HFF-Myc (cell line): ENCODE data around the gene GRIPAP1.
"Not testable (repeated sequence)": the region's sequence is repeated elsewhere in the genome, so short reads cannot be mapped to it uniquely, and the experiment has no call there.

Experiments
- DNase-seq: peaks from one replicate; pipeline ENCODE4 v3.0.0-alpha.2; 2011; ENCODE audit warnings: low read depth; ENCODE audit errors: extremely low read depth
- H3K4me3 ChIP-seq: replicated peaks from 2 replicates; pipeline ENCODE4 v1.5.1; 2011; ENCODE audit warnings: low read depth, mild to moderate bottlenecking, control low read depth, low read length
- CTCF ChIP-seq: IDR thresholded peaks from 2 replicates; pipeline ENCODE4 v1.5.1; 2012; ENCODE audit warnings: mild to moderate bottlenecking, low read depth, low read length, control low read depth; ENCODE audit errors: missing control alignments

Gene GRIPAP1

GRCh38 chrX:48997455-48997854 lies 4.6 kb downstream of the GRIPAP1 start:
- no peak for TF ChIP-seq CTCF
- no peak overlapping the region for H3K4me3 ChIP-seq
- no peak for DNase-seq

- H3K4me3 ChIP-seq = no peak overlapping the region
- no peak for TF ChIP-seq CTCF
- DNase-seq = no peak
These were observed 5.1 kb downstream of the GRIPAP1 start for GRCh38 chrX:48996969-48997368.

GRCh38 chrX:48992341-48992740 lies 9.7 kb downstream of the GRIPAP1 start:
- H3K4me3 ChIP-seq = no peak overlapping the region
- TF ChIP-seq CTCF = no peak
- no peak for DNase-seq

GRCh38 chrX:48989483-48989882 lies 12.6 kb downstream of the GRIPAP1 start:
- DNase-seq = no peak
- TF ChIP-seq CTCF = no peak
- no peak overlapping the region for H3K4me3 ChIP-seq

- TF ChIP-seq CTCF = no peak
- H3K4me3 ChIP-seq = no peak overlapping the region
- DNase-seq = no peak
These were observed 18.2 kb downstream of the GRIPAP1 start for GRCh38 chrX:48983896-48984295.

GRCh38 chrX:48983081-48983480 lies 19.0 kb downstream of the GRIPAP1 start:
- DNase-seq = no peak
- H3K4me3 ChIP-seq = no peak overlapping the region
- TF ChIP-seq CTCF = no peak

GRCh38 chrX:48981178-48981577 lies 20.9 kb downstream of the GRIPAP1 start:
- no peak for DNase-seq
- no peak for TF ChIP-seq CTCF

GRCh38 chrX:48980341-48980740 lies 21.7 kb downstream of the GRIPAP1 start:
- DNase-seq, H3K4me3 ChIP-seq: not testable (repeated sequence)

More at GRCh38 chrX:48981178-48981577, 20.9 kb downstream of the GRIPAP1 start:
- no peak overlapping the region for H3K4me3 ChIP-seq
